ENCODE measurements around the gene AKR1C3.

GRCh38 chr10:5092375-5092774 lies 1.8 kb upstream of the AKR1C3 start:
- TF ChIP-seq CTCF (conservative IDR thresholded peaks at IDR 0.05; ENCODE audit: low read depth in 2 of 2) (no peak), ETS1 (IDR thresholded peaks at IDR 0.05) (no peak), REST (IDR thresholded peaks at IDR 0.05; ENCODE audit: unreplicated experiment) (no peak)

Measured in GM23338 (cell line).